ENCODE data around the gene CFDP1.

Gene CFDP1

GRCh38 chr16:75264999-75265910 lies 168.0 kb downstream of the CFDP1 start:
- DNase-seq (ENCODE audit: low read depth): no peak

GRCh38 chr16:75264457-75264998 lies 168.8 kb downstream of the CFDP1 start:
- DNase-seq (ENCODE audit: low read depth): no peak

- DNase-seq (ENCODE audit: low read depth): no peak
Measured at GRCh38 chr16:75263963-75264445, 169.3 kb downstream of the CFDP1 start.

- no peak for DNase-seq (ENCODE audit: low read depth)
Measured at GRCh38 chr16:75263291-75263962, 169.9 kb downstream of the CFDP1 start.

- DNase-seq (ENCODE audit: low read depth): no peak
Measured at GRCh38 chr16:75262800-75263127, 170.5 kb downstream of the CFDP1 start.

GRCh38 chr16:75262104-75262799 lies 171.1 kb downstream of the CFDP1 start:
- no peak for DNase-seq (ENCODE audit: low read depth)

- DNase-seq (ENCODE audit: low read depth): no peak
Measured at GRCh38 chr16:75261590-75262078, 171.7 kb downstream of the CFDP1 start.

- no peak for DNase-seq (ENCODE audit: low read depth)
Measured at GRCh38 chr16:75260851-75261589, 172.3 kb downstream of the CFDP1 start.

- DNase-seq (ENCODE audit: low read depth): no peak
Measured at GRCh38 chr16:75258807-75259141, 174.5 kb downstream of the CFDP1 start.

GRCh38 chr16:75257886-75258806 lies 175.2 kb downstream of the CFDP1 start:
- DNase-seq (ENCODE audit: low read depth): no peak

- DNase-seq (ENCODE audit: low read depth): no peak
Measured at GRCh38 chr16:75256696-75257343, 176.5 kb downstream of the CFDP1 start.

GRCh38 chr16:75256059-75256571 lies 177.2 kb downstream of the CFDP1 start:
- no peak for DNase-seq (ENCODE audit: low read depth)

GRCh38 chr16:75254359-75254837 lies 178.9 kb downstream of the CFDP1 start:
- DNase-seq (ENCODE audit: low read depth): no peak

GRCh38 chr16:75252946-75253911 lies 180.1 kb downstream of the CFDP1 start:
- DNase-seq (ENCODE audit: low read depth): no peak

GRCh38 chr16:75252049-75252864 lies 181.0 kb downstream of the CFDP1 start:
- DNase-seq (ENCODE audit: low read depth): no peak

GRCh38 chr16:75251280-75252048 lies 181.8 kb downstream of the CFDP1 start, which contains the start of gene BCAR1:
BCAR1 (minus strand) TSS chr16:75251624; CDS start chr16:75251482, 142 bp downstream.
- no peak for DNase-seq (ENCODE audit: low read depth)

Measured in stimulated activated CD4-positive, alpha-beta T cell treated with anti-CD3 and anti-CD28 coated beads, Interleukin-2, amount 100 ng/mL, for 4 hours (primary cell).